ENCODE data around the gene NDUFB2. TPM values are rescaled to one million over a fixed set of nuclear protein-coding genes. Genes with fewer than 3 reads are reported as not detected.

NDUFB2 gene
- total RNA-seq, 1 experiment from 2014 or later = 152 TPM

GRCh38 chr7:140734729-140735128 is 38.2 kb downstream of the NDUFB2 start:
- DNase-seq (ENCODE audit: low spot score) (no peak), ATAC-seq (no peak)
- Mint-ChIP-seq H3K36me3 (peaks cover 9% of the 10 kb centered on the region), H3K4me1 (peaks cover 5% of the 10 kb centered on the region), H3K27ac (no peak overlapping the region), H3K27me3 (ENCODE audit: low read depth) (no peaks in the 10 kb centered on the region), H3K9me3 (no peaks in the 10 kb centered on the region), H3K4me3 (no peak overlapping the region)
- POLR2A ChIA-PET = no interaction called here
- TF ChIP-seq JUN (CRISPR knock-in tag; IDR thresholded peaks at IDR 0.05) = no peak
- no peak for TF ChIP-seq PRDM15 (CRISPR knock-in tag; IDR thresholded peaks at IDR 0.05)
- no peak for TF ChIP-seq ZNF425 (CRISPR knock-in tag; conservative IDR thresholded peaks at IDR 0.05)
- no peak for TF ChIP-seq ZNF263 (CRISPR knock-in tag; IDR thresholded peaks at IDR 0.05; ENCODE audit: low read depth)
- no peak for TF ChIP-seq FOXJ3 (CRISPR knock-in tag; IDR thresholded peaks at IDR 0.05; ENCODE audit: borderline replicate concordance)
- TF ChIP-seq RORB (CRISPR knock-in tag; IDR thresholded peaks at IDR 0.05) = no peak
- no peak for TF ChIP-seq ZNF416 (CRISPR knock-in tag; IDR thresholded peaks at IDR 0.05)
- no peak for TF ChIP-seq TEAD1 (CRISPR knock-in tag; IDR thresholded peaks at IDR 0.05)
- TF ChIP-seq ATF1 (CRISPR knock-in tag; IDR thresholded peaks at IDR 0.05) = no peak
- no peak for TF ChIP-seq CREB1 (CRISPR knock-in tag; IDR thresholded peaks at IDR 0.05)
- TF ChIP-seq FOXP1 (CRISPR knock-in tag; IDR thresholded peaks at IDR 0.05; ENCODE audit: borderline replicate concordance) = no peak
- no peak for TF ChIP-seq CTCF (IDR thresholded peaks at IDR 0.05)
- no peak for TF ChIP-seq MYBL2 (CRISPR knock-in tag; IDR thresholded peaks at IDR 0.05)
- no peak for TF ChIP-seq TEAD4 (CRISPR knock-in tag; IDR thresholded peaks at IDR 0.05)
- no peak for TF ChIP-seq SP1 (CRISPR knock-in tag; conservative IDR thresholded peaks at IDR 0.05)
- TF ChIP-seq ARID4B (CRISPR knock-in tag; IDR thresholded peaks at IDR 0.05; ENCODE audit: borderline replicate concordance) = no peak
- TF ChIP-seq ZNF396 (CRISPR knock-in tag; IDR thresholded peaks at IDR 0.05; ENCODE audit: borderline replicate concordance) = no peak
- TF ChIP-seq OVOL2 (CRISPR knock-in tag; IDR thresholded peaks at IDR 0.05; ENCODE audit: borderline replicate concordance) = no peak
- TF ChIP-seq SOX15 (CRISPR knock-in tag; IDR thresholded peaks at IDR 0.05) = no peak
- CTCF ChIA-PET = interaction anchor here (0.7 to 1.4 kb wide), 2 partner anchors 77 to 234 kb away, joined by 3 to 8 read pairs; no protein-coding TSS in a partner anchor

Data from WTC11 (cell line).